GM12864 (cell line): Measurements from ENCODE around the gene NRROS.
"Not testable (repeated sequence)": the region's sequence is repeated elsewhere in the genome, so short reads cannot be mapped to it uniquely, and the experiment has no call there.

ENCODE experiments used
- DNase-seq: peaks from one replicate; pipeline ENCODE4 v3.0.0-alpha.2; 2011; ENCODE audit warnings: low read depth
- H3K4me3 ChIP-seq: 2 replicates; pipeline ENCODE4 v1.5.1; 2011; ENCODE audit warnings: mild to moderate bottlenecking, low read depth, low read length, control low read depth
- TF ChIP-seq, protein P1 (sequence below): IDR thresholded peaks from 2 replicates; pipeline ENCODE4 v1.5.1; 2011; ENCODE audit warnings: low read depth, mild to moderate bottlenecking, moderate library complexity, low read length, control low read depth, inconsistent platforms; ENCODE audit errors: missing control alignments

NRROS gene

DNA sequence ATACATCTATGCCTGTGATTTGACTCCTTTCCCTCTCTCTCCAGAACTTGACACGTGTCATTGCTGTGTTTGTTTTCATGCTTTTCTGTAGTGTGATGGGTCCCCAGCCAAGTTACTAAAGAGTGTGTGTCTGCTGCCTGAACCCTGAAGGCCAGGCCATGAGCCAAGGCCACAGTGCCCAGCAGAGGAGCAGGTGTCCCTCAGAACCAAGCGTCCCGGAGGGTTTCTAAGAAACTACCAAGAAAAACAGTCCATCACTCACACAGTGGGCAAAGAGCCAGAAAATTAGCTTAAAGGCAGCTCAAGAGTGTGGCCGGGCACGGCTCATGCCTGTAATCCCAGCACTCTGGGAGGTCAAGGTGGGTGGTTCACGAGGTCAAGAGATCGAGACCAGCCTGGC, 35.8 kb upstream of the NRROS start:
- no peak for DNase-seq
- TF ChIP-seq, protein P1, sequence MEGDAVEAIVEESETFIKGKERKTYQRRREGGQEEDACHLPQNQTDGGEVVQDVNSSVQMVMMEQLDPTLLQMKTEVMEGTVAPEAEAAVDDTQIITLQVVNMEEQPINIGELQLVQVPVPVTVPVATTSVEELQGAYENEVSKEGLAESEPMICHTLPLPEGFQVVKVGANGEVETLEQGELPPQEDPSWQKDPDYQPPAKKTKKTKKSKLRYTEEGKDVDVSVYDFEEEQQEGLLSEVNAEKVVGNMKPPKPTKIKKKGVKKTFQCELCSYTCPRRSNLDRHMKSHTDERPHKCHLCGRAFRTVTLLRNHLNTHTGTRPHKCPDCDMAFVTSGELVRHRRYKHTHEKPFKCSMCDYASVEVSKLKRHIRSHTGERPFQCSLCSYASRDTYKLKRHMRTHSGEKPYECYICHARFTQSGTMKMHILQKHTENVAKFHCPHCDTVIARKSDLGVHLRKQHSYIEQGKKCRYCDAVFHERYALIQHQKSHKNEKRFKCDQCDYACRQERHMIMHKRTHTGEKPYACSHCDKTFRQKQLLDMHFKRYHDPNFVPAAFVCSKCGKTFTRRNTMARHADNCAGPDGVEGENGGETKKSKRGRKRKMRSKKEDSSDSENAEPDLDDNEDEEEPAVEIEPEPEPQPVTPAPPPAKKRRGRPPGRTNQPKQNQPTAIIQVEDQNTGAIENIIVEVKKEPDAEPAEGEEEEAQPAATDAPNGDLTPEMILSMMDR, result no peak
- no peak overlapping the region for H3K4me3 ChIP-seq

DNA sequence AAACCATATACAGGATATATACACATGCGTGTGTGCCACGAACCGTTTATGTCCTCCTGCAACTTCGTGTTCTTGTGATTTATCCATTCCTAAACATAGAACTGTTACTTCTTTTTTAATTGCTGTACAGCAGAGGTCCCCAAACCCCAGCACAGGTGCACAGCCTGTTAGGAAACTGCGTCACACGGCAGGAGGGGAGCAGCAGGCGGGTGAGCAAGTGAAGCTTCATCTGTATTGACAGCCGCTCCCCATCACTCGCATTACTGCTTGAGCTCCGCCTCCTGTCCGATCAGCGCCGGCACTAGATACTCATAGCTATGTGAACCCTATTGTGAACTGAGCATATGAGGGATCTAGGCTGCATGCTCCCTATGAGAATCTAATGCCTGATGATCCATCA, 34.9 kb upstream of the NRROS start:
- peak; percentile 36 for DNase-seq
- H3K4me3 ChIP-seq, result no peak overlapping the region
- TF ChIP-seq, protein P1, result peak; percentile 6

DNA sequence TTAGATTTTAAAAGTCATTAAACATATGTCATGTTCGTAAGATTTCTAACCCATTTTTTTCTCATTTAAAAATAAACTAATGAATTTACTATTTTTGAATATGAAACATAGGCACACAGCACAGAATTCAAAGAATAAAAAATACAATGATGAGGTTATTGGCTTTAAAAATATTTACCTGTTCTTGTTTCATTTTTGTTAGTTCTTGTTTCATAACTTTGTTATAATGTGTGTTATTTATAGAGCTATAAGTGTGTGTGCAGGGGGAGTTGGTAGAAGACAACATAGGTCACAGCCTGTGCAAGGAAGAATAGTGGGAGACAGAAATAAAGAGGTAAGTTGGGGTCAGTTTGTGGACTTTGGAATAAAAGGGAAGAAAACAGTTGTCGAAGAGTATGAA, 30.8 kb upstream of the NRROS start:
- no peak overlapping the region for H3K4me3 ChIP-seq
- TF ChIP-seq, protein P1, result no peak
- no peak for DNase-seq

DNA sequence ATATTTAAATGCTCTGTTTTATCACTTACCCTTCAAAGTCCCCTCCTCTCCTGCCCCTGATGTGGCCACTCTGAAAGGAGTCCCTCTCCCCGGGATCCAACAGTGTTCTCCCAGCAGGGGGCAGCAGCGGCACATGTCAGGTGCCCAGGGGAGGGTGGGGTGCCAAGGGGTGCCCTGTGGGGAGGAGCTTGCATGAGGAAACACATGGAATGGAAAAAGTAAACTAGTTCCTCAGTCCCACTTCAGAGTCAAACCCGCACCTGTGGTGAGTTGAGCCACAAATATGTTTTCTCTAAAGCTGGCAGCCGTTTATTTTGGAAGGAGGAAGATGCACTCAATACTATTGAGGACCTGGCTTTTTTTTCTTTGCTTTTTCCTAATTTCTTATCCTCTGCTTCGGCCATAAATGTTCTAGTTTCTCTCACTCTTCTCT, 30.1 kb upstream of the NRROS start:
- TF ChIP-seq, protein P1, result peak; percentile 82
- DNase-seq, result peak; percentile 71
- no peak overlapping the region for H3K4me3 ChIP-seq

DNA sequence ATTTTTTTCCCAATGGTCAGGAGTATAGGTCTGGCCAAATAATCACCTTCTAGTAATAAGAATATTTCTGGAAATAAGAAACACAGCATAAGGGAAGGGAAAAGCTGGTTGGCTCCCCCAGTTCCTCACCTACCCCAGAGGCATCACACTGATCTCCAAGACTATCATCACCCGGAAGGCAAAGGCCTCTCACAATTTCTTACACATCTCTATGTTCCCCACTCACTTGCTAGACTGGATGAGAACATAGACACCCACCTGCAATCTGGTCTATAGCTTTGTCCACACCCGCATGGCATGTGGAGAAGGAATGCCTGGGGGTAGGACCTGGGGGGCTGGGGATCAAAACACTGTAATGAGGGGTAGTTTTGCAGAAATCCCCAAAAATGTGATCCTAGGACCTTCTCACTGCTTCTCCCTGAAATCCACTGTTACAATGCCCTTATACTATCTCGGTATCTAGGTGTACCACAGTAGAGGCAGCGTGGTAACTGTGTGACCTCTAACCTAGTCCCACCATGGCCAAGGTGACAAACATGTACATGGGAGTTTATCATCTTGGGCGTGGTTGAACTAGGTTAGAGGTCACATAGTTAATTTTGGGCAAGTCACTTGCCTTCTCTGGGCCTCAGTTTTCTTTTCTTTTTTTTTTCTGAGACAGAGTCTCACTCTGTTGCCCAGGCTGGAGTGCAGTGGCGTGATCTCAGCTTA, 29.5 kb upstream of the NRROS start:
- no peak overlapping the region for H3K4me3 ChIP-seq
- TF ChIP-seq, protein P1, result no peak
- DNase-seq, result no peak

DNA sequence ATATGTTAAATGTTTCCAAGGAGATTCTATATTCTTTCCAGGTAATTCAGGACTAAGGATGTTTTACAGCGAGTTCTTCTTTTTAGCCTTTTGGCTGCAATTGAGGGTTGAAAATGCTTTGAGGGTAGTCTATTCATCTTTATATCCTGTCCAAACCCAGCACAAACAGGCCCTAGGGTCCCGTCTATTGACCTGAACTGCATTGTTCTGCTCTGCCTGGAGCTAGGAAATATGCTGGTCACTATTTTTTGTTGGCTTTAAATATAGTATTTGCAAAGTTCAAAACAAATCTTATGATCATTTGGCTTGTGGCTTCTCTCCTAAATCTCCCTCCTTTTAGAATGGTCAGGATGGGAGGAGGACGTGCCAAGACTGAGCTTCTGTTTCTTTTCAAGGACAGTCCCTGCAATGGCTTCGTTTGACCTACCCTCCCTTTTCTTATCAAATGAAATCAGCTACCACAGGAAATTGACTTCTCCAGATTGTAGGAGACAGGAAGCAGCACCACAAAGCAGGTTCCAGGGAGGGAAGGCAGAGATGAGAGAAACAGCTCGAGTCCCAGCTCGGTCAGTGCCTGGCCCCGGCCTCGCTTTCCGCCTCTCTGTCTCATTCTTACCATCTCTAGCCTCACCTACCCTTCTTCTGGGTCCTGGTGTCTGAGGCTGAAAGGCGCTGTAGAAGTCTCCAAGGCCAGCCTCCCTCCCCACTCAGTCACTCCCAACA, 27.6 kb upstream of the NRROS start:
- TF ChIP-seq, protein P1, result no peak
- no peak overlapping the region for H3K4me3 ChIP-seq
- no peak for DNase-seq

DNA sequence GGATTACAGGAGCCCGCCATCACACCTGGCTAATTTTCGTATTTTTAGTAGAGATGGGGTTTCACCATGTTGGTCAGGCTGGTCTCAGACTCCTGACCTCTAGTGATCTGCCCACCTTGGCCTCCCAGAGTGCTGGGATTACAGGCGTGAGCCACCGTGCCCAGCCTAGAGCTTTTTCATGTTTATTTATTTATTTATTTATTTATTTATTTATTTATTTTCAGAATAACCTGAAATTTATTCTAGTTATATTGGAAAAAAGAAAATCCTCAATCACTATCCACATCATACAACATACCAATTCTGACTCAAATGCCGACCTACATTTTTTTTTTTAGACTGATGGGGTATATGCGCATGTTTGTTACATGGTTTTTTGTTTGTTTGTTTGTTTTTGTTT, 24.3 kb upstream of the NRROS start:
- not testable (repeated sequence) for H3K4me3 ChIP-seq, DNase-seq
